IMR-90 (cell line): ENCODE data around the gene KRTAP4-16. TPM values are rescaled to one million over a fixed set of nuclear protein-coding genes. Genes with fewer than 3 reads are reported as not detected.

ENCODE experiments used
- ATAC-seq: fragments of 200-7000 bp; cut with Tn5 transposase; 2 replicates; pipeline ENCODE4 v1.9.1; 2020; ENCODE audit warnings: low read depth, mild to moderate bottlenecking, moderate library complexity
- BruUV-seq: library from RNA; stranded (reverse); fragments of 400-500 nt; replicated peaks from 2 replicates; lab custom pipeline; 2021; lab: Mats Ljungman, UMichigan
- CTCF ChIA-PET: fragments of 300-600 bp; formaldehyde crosslinking; extraction: SDS; loops from one replicate; lab custom pipeline; 2021; ENCODE audit warnings: antibody characterized with exemption; lab: Yijun Ruan, JAX
- POLR2A ChIA-PET: fragments of 300-600 bp; sonication (Branson Sonifier 250); formaldehyde crosslinking; loops from one replicate; lab custom pipeline; 2022; ENCODE audit warnings: antibody characterized with exemption; ENCODE audit not compliant: unreplicated experiment; lab: Charles Lee
- DNase-seq: peaks from one replicate; pipeline ENCODE4 v3.0.0; 2013
- H2AFZ ChIP-seq: replicated peaks from 2 replicates; pipeline ENCODE3; 2013; ENCODE audit warnings: low read length, mild to moderate bottlenecking; ENCODE audit not compliant: poor library complexity
- H2AK5ac ChIP-seq: 2 replicates; pipeline ENCODE4 v1.6.1; 2013; ENCODE audit warnings: low read depth, low read length, inconsistent platforms
- H2AK9ac ChIP-seq: replicated peaks from 2 replicates; pipeline ENCODE3; 2013; ENCODE audit warnings: mild to moderate bottlenecking, low read depth, low read length, moderate library complexity; ENCODE audit not compliant: poor library complexity
- H2BK120ac ChIP-seq: 2 replicates; pipeline ENCODE4 v1.6.1; 2013; ENCODE audit warnings: low read depth, low read length, inconsistent platforms
- H2BK15ac ChIP-seq: 3 replicates; pipeline ENCODE4 v1.6.1; 2013; ENCODE audit warnings: low read depth, low read length, inconsistent platforms
- H2BK20ac ChIP-seq: 2 replicates; pipeline ENCODE4 v1.6.1; 2013; ENCODE audit warnings: low read depth, mild to moderate bottlenecking, inconsistent platforms, low read length, moderate library complexity
- H2BK5ac ChIP-seq: 2 replicates; pipeline ENCODE4 v1.6.1; 2013; ENCODE audit warnings: mild to moderate bottlenecking, low read depth, low read length, inconsistent platforms; ENCODE audit not compliant: poor library complexity, severe bottlenecking
- H3K14ac ChIP-seq: replicated peaks from 2 replicates; pipeline ENCODE4 v1.6.1; 2013; ENCODE audit warnings: low read depth, low read length, inconsistent platforms
- H3K18ac ChIP-seq: 2 replicates; pipeline ENCODE4 v1.6.1; 2013; ENCODE audit warnings: low read depth, low read length, control low read depth
- H3K23ac ChIP-seq: 2 replicates; pipeline ENCODE4 v1.6.1; 2013; ENCODE audit warnings: low read depth, low read length, inconsistent platforms
- H3K27ac ChIP-seq: 2 replicates; pipeline ENCODE4 v1.5.1; 2013; ENCODE audit warnings: mild to moderate bottlenecking, control low read depth, low read length; ENCODE audit not compliant: insufficient read depth
- H3K27me3 ChIP-seq: 2 replicates; pipeline ENCODE4 v1.6.1; 2013; ENCODE audit warnings: low read length; ENCODE audit not compliant: control insufficient read depth, insufficient read depth
- H3K36me3 ChIP-seq: 2 replicates; pipeline ENCODE4 v1.6.1; 2013; ENCODE audit warnings: low read length, mixed read lengths; ENCODE audit not compliant: control insufficient read depth, insufficient read depth
- H3K4ac ChIP-seq: 2 replicates; pipeline ENCODE4 v1.6.1; 2013; ENCODE audit warnings: low read depth, low read length, inconsistent platforms
- H3K4me1 ChIP-seq: 2 replicates; pipeline ENCODE4 v1.6.1; 2013; ENCODE audit warnings: low read length, mixed read lengths; ENCODE audit not compliant: control insufficient read depth, insufficient read depth
- H3K4me2 ChIP-seq: 2 replicates; pipeline ENCODE4 v1.6.1; 2013; ENCODE audit warnings: low read depth, mild to moderate bottlenecking, control low read depth, low read length, moderate library complexity
- H3K4me3 ChIP-seq: 2 replicates; pipeline ENCODE4 v1.5.1; 2013; ENCODE audit warnings: low read depth, mild to moderate bottlenecking, control low read depth, low read length, moderate library complexity; ENCODE audit not compliant: insufficient read depth
- H3K56ac ChIP-seq: 2 replicates; pipeline ENCODE4 v1.6.1; 2013; ENCODE audit warnings: low read length, inconsistent platforms; ENCODE audit not compliant: insufficient read depth; ENCODE audit errors: extremely low read depth
- H3K79me1 ChIP-seq, 2 experiments: 2 replicates each; pipeline ENCODE4 v1.6.1; 2013; ENCODE audit warnings: low read length in 2 of 2, inconsistent platforms in 1 of 2, low read depth in 1 of 2
- H3K9ac ChIP-seq: 2 replicates; pipeline ENCODE4 v1.6.1; 2013; ENCODE audit warnings: low read depth, low read length, control low read depth
- H3K9me1 ChIP-seq: 2 replicates; pipeline ENCODE4 v1.6.1; 2013; ENCODE audit warnings: low read length, inconsistent platforms; ENCODE audit not compliant: insufficient read depth
- H3K9me3 ChIP-seq: 2 replicates; pipeline ENCODE4 v1.6.1; 2013; ENCODE audit warnings: low read length; ENCODE audit not compliant: control insufficient read depth, insufficient read depth
- H4K20me1 ChIP-seq: 2 replicates; pipeline ENCODE4 v1.6.1; 2013; ENCODE audit warnings: low read length, inconsistent platforms; ENCODE audit not compliant: insufficient read depth
- H4K5ac ChIP-seq: 2 replicates; pipeline ENCODE4 v1.6.1; 2013; ENCODE audit warnings: mild to moderate bottlenecking, low read depth, low read length, control low read depth
- H4K8ac ChIP-seq, 2 experiments: 2 replicates each; pipeline ENCODE4 v1.6.1; 2013; ENCODE audit warnings: low read depth in 2 of 2, low read length in 2 of 2, control low read depth in 1 of 2, inconsistent platforms in 1 of 2
- H4K91ac ChIP-seq: 2 replicates; pipeline ENCODE4 v1.6.1; 2013; ENCODE audit warnings: low read depth, low read length, inconsistent platforms; ENCODE audit not compliant: insufficient read depth
- BHLHE40 ChIP-seq: fragments of 150-350 bp; IDR thresholded peaks from 2 replicates; pipeline ENCODE4 v1.6.1; 2016; ENCODE audit warnings: mild to moderate bottlenecking, low read depth, low read length
- CEBPB ChIP-seq: IDR thresholded peaks from 2 replicates; pipeline ENCODE4 v1.6.1; 2012; ENCODE audit warnings: low read depth, low read length, improper control_type of control experiment
- CHD1 ChIP-seq: IDR thresholded peaks from 2 replicates; pipeline ENCODE4 v1.6.1; 2012; ENCODE audit warnings: low read depth, low read length, improper control_type of control experiment
- FOS ChIP-seq: fragments of 150-350 bp; IDR thresholded peaks from 2 replicates; pipeline ENCODE4 v1.6.1; 2016; ENCODE audit warnings: low read depth, low read length
- MAFK ChIP-seq: IDR thresholded peaks from 2 replicates; pipeline ENCODE4 v1.6.1; 2012; ENCODE audit warnings: low read depth, low read length, improper control_type of control experiment
- MAZ ChIP-seq: IDR thresholded peaks from 2 replicates; pipeline ENCODE4 v1.6.1; 2012; ENCODE audit warnings: low read depth, mild to moderate bottlenecking, low read length, improper control_type of control experiment, moderate library complexity, borderline replicate concordance
- MXI1 ChIP-seq: IDR thresholded peaks from 2 replicates; pipeline ENCODE4 v1.6.1; 2012; ENCODE audit warnings: low read depth, mild to moderate bottlenecking, low read length, moderate library complexity, borderline replicate concordance
- NFE2L2 ChIP-seq: fragments of 150-350 bp; IDR thresholded peaks from 2 replicates; pipeline ENCODE4 v1.6.1; 2016; ENCODE audit warnings: low read depth, mild to moderate bottlenecking, low read length
- POLR2A ChIP-seq: IDR thresholded peaks from 2 replicates; pipeline ENCODE4 v1.6.1; 2012; ENCODE audit warnings: mild to moderate bottlenecking, low read depth, low read length
- RAD21 ChIP-seq: IDR thresholded peaks from 2 replicates; pipeline ENCODE4 v1.6.1; 2012; ENCODE audit warnings: low read length, improper control_type of control experiment
- RCOR1 ChIP-seq: IDR thresholded peaks from 2 replicates; pipeline ENCODE4 v1.6.1; 2012; ENCODE audit warnings: mild to moderate bottlenecking, low read length, improper control_type of control experiment; ENCODE audit not compliant: insufficient replicate concordance
- RFX5 ChIP-seq: IDR thresholded peaks from 2 replicates; pipeline ENCODE4 v1.8.0; 2012; ENCODE audit warnings: low read depth, mild to moderate bottlenecking, low read length, moderate library complexity
- SMC3 ChIP-seq: fragments of 150-350 bp; IDR thresholded peaks from 2 replicates; pipeline ENCODE4 v1.6.1; 2016; ENCODE audit warnings: low read depth, mild to moderate bottlenecking, antibody characterized with exemption, low read length, moderate library complexity
- WGBS, 2 experiments: methylation state at CpG; one replicate each; pipeline versions ENCODE4 v1.1.5 to v1.1.7; 2013; ENCODE audit warnings: missing lambda C conversion rate in 2 of 2; ENCODE audit not compliant: insufficient read length in 1 of 2; ENCODE audit errors: extremely low coverage in 2 of 2; 5-methylcytosine and 5-hydroxymethylcytosine counted together
- dilution Hi-C: fragments of 300-500 bp; cut with HindIII; formaldehyde crosslinking; loops from one replicate; pipeline ENCODE4 v1.14.3; 2018; ENCODE audit warnings: low sequenced_read_pairs; ENCODE audit not compliant: unreplicated experiment
- in situ Hi-C: fragments of 300-500 bp; cut with MboI; formaldehyde crosslinking; loops from 3 replicates; pipeline ENCODE4 v1.14.3; 2019; ENCODE audit warnings: low sequenced_read_pairs, inconsistent platforms, mixed read lengths
- intact Hi-C: fragments of 100-400 bp; cut with micrococcal nuclease; formaldehyde crosslinking; loops from 2 replicates; pipeline ENCODE4 v1.10.0; 2022
- polyA plus RNA-seq, 3 experiments: library from polyadenylated mRNA; depleted of rRNA; stranded (reverse); fragments of >200 nt; gene quantifications; 2 replicates each; pipeline ENCODE4 v1.2.3, GENCODE V29; 2012; ENCODE audit warnings: low replicate concordance in 1 of 3
- total RNA-seq: library from RNA; depleted of rRNA; stranded (reverse); fragments of >200 nt; gene quantifications from 2 replicates; pipeline ENCODE4 v1.2.3, GENCODE V29; 2012
- TF ChIP-seq, protein P1 (sequence below): conservative IDR thresholded peaks from 2 replicates; pipeline ENCODE4 v1.5.1; 2012; ENCODE audit warnings: mild to moderate bottlenecking, low read depth, low read length, improper control_type of control experiment
- TF ChIP-seq, protein P2 (sequence below): fragments of 150-350 bp; IDR thresholded peaks from 2 replicates; pipeline ENCODE4 v1.6.1; 2017; ENCODE audit warnings: mild to moderate bottlenecking, antibody characterized with exemption, low read length, low read depth
- TF ChIP-seq, protein P3 (sequence below): fragments of 150-350 bp; IDR thresholded peaks from 2 replicates; pipeline ENCODE4 v1.6.1; 2016; ENCODE audit warnings: low read depth, mild to moderate bottlenecking, low read length, moderate library complexity, borderline replicate concordance

Gene KRTAP4-16
- total and polyA plus RNA-seq, 2 of the 4 experiments (the other 2 are of a cell fraction): not detected

DNA sequence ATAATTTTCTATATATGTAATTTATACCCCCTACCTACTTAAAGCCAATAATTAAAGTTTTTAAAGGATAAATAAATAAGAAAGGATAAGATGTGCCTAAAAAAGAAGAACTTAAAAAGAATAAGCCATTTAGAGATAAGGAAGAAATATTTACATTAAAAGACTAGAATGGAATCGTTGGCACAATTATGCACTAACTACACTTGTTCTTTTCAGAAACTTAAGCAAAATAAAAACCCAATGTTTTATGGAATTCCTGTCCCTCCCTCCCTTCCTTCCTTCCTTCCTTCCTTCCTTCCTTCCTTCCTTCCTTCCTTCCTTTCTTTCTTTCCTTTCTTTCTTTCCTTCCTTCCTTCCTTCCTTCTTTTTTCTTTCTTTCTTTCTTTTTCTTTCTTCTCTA lies 42.8 kb upstream of the KRTAP4-16 start:
- H3K9ac ChIP-seq: no peak overlapping the region

More for the DNA sequence above, 42.8 kb upstream of the KRTAP4-16 start:
- H3K4me3 ChIP-seq: no peak overlapping the region
- ChIA-PET POLR2A (no interaction called here), CTCF (no interaction called here)
- no peak overlapping the region for H2AK5ac ChIP-seq
- no peaks in the 10 kb centered on the region for H4K20me1 ChIP-seq
- H3K27ac ChIP-seq: no peak overlapping the region
- no CpG with 5 or more reads among the region's 1 CpG for WGBS, 2 experiments
- no peak overlapping the region for H3K4ac ChIP-seq
- H2BK5ac ChIP-seq: no peak overlapping the region
- no peaks in the 10 kb centered on the region for H3K36me3 ChIP-seq
- no peak overlapping the region for H4K8ac ChIP-seq
- ATAC-seq (no peak), DNase-seq (no peak)
- H4K91ac ChIP-seq: no peak overlapping the region
- H3K23ac ChIP-seq: no peak overlapping the region
- no peak overlapping the region for H3K14ac ChIP-seq
- no peak overlapping the region for H2BK120ac ChIP-seq
- H3K79me1 ChIP-seq: no peaks in the 10 kb centered on the region
- H2BK15ac ChIP-seq: no peak overlapping the region
- H3K4me1 ChIP-seq: no peaks in the 10 kb centered on the region; the same call in 1 of the 2 replicates
- H2AK9ac ChIP-seq: no peak overlapping the region
- H4K5ac ChIP-seq: no peak overlapping the region
- H3K9me1 ChIP-seq: no peaks in the 10 kb centered on the region
- BruUV-seq: no TSS peak
- no peak overlapping the region for H2BK20ac ChIP-seq
- dilution Hi-C loops: no loop called here
- H3K27me3 ChIP-seq: no peaks in the 10 kb centered on the region
- TF ChIP-seq, protein P1, sequence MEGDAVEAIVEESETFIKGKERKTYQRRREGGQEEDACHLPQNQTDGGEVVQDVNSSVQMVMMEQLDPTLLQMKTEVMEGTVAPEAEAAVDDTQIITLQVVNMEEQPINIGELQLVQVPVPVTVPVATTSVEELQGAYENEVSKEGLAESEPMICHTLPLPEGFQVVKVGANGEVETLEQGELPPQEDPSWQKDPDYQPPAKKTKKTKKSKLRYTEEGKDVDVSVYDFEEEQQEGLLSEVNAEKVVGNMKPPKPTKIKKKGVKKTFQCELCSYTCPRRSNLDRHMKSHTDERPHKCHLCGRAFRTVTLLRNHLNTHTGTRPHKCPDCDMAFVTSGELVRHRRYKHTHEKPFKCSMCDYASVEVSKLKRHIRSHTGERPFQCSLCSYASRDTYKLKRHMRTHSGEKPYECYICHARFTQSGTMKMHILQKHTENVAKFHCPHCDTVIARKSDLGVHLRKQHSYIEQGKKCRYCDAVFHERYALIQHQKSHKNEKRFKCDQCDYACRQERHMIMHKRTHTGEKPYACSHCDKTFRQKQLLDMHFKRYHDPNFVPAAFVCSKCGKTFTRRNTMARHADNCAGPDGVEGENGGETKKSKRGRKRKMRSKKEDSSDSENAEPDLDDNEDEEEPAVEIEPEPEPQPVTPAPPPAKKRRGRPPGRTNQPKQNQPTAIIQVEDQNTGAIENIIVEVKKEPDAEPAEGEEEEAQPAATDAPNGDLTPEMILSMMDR: no peak
- TF ChIP-seq SMC3 (no peak), RCOR1 (no peak), CHD1 (no peak), MXI1 (no peak), BHLHE40 (no peak), MAZ (no peak), POLR2A (no peak), FOS (no peak), MAFK (no peak), NFE2L2 (no peak), RAD21 (no peak), CEBPB (no peak), RFX5 (no peak)
- TF ChIP-seq, protein P2, sequence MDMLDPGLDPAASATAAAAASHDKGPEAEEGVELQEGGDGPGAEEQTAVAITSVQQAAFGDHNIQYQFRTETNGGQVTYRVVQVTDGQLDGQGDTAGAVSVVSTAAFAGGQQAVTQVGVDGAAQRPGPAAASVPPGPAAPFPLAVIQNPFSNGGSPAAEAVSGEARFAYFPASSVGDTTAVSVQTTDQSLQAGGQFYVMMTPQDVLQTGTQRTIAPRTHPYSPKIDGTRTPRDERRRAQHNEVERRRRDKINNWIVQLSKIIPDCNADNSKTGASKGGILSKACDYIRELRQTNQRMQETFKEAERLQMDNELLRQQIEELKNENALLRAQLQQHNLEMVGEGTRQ: no peak
- TF ChIP-seq, protein P3, sequence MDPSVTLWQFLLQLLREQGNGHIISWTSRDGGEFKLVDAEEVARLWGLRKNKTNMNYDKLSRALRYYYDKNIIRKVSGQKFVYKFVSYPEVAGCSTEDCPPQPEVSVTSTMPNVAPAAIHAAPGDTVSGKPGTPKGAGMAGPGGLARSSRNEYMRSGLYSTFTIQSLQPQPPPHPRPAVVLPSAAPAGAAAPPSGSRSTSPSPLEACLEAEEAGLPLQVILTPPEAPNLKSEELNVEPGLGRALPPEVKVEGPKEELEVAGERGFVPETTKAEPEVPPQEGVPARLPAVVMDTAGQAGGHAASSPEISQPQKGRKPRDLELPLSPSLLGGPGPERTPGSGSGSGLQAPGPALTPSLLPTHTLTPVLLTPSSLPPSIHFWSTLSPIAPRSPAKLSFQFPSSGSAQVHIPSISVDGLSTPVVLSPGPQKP: no peak
- H3K18ac ChIP-seq: no peak overlapping the region
- intact Hi-C loops: no loop called here
- peaks cover 5% of the 10 kb centered on the region for H3K9me3 ChIP-seq
- H2AFZ ChIP-seq: no peak overlapping the region
- in situ Hi-C loops: no loop called here
- no peak overlapping the region for H3K56ac ChIP-seq
- no peak overlapping the region for H3K4me2 ChIP-seq
